Activated T-cell treated with anti-CD3 and anti-CD28 coated beads for 1 hour (primary cell): ENCODE results near the gene SLC25A10.

Experiments
- DNase-seq: peaks from one replicate; pipeline ENCODE4 v3.0.0-alpha.2; 2020; ENCODE audit warnings: low read depth

The SLC25A10 gene

GRCh38 chr17:81706757-81707624 is 5.1 kb upstream of the SLC25A10 start:
- DNase-seq: no peak

GRCh38 chr17:81707725-81708646 is 4.1 kb upstream of the SLC25A10 start:
- DNase-seq: no peak

GRCh38 chr17:81708739-81709185 is 3.3 kb upstream of the SLC25A10 start:
- no peak for DNase-seq

- DNase-seq: no peak
These were observed 1.4 kb upstream of the SLC25A10 start for GRCh38 chr17:81710514-81711308.

- DNase-seq: no peak
These were observed 452 bp downstream of the SLC25A10 start for GRCh38 chr17:81712468-81713003.

- DNase-seq: no peak
These were observed 996 bp downstream of the SLC25A10 start for GRCh38 chr17:81713004-81713555.

- no peak for DNase-seq
These were observed 1.7 kb downstream of the SLC25A10 start for GRCh38 chr17:81713556-81714411.

GRCh38 chr17:81714412-81715106 is 2.5 kb downstream of the SLC25A10 start:
- no peak for DNase-seq

- no peak for DNase-seq
These were observed 3.2 kb downstream of the SLC25A10 start for GRCh38 chr17:81715107-81715871.

GRCh38 chr17:81715872-81716673 is 4.0 kb downstream of the SLC25A10 start:
- DNase-seq: no peak

- DNase-seq: no peak
These were observed 4.6 kb downstream of the SLC25A10 start for GRCh38 chr17:81716674-81716996.

GRCh38 chr17:81717049-81717765 is 5.1 kb downstream of the SLC25A10 start:
- DNase-seq: no peak

GRCh38 chr17:81717766-81718089 is 5.6 kb downstream of the SLC25A10 start:
- no peak for DNase-seq

GRCh38 chr17:81719410-81720266 is 7.6 kb downstream of the SLC25A10 start:
- DNase-seq: no peak

- DNase-seq: no peak
These were observed 8.4 kb downstream of the SLC25A10 start for GRCh38 chr17:81720267-81721071.
